Prostate gland (tissue), 2 donors: ENCODE measurements around the gene AIFM2.

Experiments used
- CTCF ChIP-seq, 4 experiments: fragments of 200-600 bp in 2 of 4; fragments of 450-650 bp in 2 of 4; sonication (generic) in 2 of 4; IDR thresholded peaks; 1 replicate in 3 of 4; 2 replicates in 1 of 4; pipeline ENCODE4 v1.5.1; 2016 to 2019; ENCODE audit warnings: antibody characterized with exemption in 4 of 4, mild to moderate bottlenecking in 2 of 4, moderate library complexity in 2 of 4
- POLR2A ChIP-seq: fragments of 450-650 bp; IDR thresholded peaks from one replicate; pipeline ENCODE4 v1.6.1; 2016; ENCODE audit warnings: antibody characterized with exemption, mild to moderate bottlenecking
- POLR2AphosphoS5 ChIP-seq: sonication (generic); formaldehyde crosslinking; IDR thresholded peaks from one replicate; pipeline ENCODE4 v1.6.1; 2017; ENCODE audit warnings: antibody characterized with exemption

GRCh38 chr10:70090013-70090412 lies 42.6 kb downstream of the AIFM2 start:
- TF ChIP-seq CTCF (IDR thresholded peaks at IDR 0.05) (no peak), POLR2A (no peak), POLR2AphosphoS5 (no peak)
